GM12872 (cell line): ENCODE data around the gene AFF3.

Experiments used
- TF ChIP-seq, protein P1 (sequence below): IDR thresholded peaks from 3 replicates; pipeline ENCODE4 v1.5.1; 2011; ENCODE audit warnings: low read depth, mild to moderate bottlenecking, low read length, moderate library complexity; ENCODE audit not compliant: insufficient read depth

AFF3 gene

DNA sequence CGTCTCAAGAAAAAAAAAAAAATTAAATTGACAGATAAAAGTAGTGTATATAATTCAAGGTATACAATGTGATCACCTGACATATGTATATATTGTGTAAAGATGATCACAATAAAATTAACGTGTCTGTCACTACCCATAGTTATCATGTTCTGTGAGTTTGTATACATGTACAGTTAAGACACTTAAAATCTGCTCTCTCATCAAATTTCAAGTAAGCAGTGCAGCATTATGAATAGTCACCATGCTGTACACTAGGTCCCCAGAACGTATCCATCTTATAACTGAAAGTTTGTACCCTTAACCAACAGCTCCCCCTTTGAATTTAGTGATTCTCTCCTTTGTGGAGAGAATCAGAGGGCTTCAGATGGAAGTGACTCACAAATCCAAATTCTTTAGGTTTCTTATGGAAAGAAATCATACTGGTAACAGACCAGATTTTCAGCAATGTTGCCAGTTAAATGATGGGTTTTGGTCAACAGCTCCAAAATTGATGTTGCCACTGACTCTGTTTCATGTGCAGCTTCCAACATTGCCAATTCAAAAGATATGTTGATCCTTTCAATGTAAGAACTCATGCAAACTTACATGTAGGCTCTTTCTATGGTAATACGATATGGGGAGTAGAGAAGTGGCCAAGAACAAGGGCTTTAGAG, 281.5 kb downstream of the AFF3 start:
- TF ChIP-seq, protein P1, sequence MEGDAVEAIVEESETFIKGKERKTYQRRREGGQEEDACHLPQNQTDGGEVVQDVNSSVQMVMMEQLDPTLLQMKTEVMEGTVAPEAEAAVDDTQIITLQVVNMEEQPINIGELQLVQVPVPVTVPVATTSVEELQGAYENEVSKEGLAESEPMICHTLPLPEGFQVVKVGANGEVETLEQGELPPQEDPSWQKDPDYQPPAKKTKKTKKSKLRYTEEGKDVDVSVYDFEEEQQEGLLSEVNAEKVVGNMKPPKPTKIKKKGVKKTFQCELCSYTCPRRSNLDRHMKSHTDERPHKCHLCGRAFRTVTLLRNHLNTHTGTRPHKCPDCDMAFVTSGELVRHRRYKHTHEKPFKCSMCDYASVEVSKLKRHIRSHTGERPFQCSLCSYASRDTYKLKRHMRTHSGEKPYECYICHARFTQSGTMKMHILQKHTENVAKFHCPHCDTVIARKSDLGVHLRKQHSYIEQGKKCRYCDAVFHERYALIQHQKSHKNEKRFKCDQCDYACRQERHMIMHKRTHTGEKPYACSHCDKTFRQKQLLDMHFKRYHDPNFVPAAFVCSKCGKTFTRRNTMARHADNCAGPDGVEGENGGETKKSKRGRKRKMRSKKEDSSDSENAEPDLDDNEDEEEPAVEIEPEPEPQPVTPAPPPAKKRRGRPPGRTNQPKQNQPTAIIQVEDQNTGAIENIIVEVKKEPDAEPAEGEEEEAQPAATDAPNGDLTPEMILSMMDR = no peak

DNA sequence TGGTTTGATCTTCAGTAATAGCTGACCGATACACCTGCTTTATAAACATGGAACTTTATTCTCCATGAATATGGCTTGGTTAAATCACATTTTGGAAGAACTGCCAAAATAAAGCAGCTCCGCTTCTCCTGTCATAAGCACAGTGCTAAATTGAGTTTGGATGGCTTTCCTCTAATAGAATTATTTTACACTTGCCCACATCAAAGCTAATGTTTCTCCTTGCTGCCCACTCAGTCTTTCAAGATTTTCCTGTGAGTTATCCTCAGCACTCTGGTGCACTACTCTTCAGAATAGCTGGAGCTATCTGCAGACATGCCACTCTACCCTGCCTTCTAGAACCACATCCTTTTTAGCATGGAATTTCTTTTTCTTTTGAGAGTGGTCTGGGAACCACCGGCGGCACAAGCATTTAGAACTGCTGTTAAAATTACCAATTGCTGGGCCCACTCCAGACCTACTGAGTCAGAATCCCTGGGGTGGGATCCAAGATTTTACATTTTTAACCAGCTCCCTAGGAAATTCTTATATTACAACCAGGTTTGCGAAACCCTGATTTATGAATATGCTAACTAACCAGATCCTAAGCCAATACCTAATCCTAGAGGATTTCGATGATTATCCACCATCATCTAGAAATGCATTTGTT, 283.3 kb downstream of the AFF3 start:
- TF ChIP-seq, protein P1 = no peak

DNA sequence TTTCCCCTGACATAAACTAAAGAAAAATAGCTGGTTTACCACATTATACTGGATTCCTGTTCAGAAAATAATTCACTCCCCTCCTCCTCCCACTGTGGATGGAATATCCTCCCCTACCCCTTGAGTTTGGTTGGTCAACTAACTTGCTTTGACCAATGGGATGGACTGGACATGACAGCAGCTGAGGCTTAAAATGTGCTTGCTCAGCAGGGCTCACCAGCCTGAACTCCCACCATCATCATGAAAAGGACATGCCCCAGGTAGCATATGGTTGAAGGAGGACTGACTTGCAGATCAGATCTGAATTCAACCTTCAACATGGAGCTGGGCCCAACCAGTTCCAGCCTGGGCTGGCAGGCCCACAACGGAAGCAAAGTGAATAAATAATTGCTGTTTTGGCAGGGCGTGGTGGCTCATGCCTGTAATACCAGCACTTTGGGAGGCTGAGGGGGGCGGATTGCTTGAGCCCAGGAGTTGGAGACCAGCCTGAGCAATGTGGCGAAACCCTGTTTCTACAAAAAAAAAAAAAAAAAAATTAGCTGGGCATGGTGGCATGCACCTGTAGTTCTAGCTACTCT, 284.4 kb downstream of the AFF3 start:
- TF ChIP-seq, protein P1 = no peak

DNA sequence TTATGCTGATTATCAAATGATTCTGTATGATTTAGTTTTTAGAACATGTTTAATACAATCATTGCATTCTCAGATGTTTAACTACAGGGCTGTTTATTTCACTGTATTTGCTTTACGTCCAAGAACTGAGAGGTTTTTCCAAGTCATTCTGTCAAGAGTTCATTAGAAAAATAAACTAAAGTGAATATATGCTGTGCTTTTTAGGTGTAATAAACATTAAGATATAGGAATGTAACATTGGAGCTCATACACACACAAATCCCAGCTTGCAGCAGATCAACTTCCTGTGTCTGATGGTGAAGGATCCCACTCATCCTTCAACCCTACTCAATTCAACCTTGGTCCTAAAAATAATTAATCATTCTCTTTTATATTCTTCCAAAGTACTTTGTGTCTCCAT, 285.0 kb downstream of the AFF3 start:
- TF ChIP-seq, protein P1 = no peak

DNA sequence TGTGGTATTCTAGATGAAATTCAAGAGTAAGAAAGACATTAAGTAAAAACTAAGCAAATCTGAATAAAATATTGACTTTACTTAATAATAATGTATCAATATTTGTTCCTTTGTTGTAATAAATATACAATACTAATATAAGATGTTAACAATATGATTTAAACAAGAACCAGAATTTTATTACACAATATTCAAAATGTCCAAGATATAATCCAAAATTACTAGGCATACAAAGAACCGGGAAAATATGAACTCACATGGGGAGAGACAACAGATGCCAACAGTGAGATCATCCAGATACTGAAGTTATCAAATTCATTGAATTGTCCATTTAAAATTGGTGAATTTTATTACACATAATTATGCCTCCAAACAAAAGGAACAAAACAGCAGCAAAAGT, 286.3 kb downstream of the AFF3 start:
- TF ChIP-seq, protein P1 = no peak

DNA sequence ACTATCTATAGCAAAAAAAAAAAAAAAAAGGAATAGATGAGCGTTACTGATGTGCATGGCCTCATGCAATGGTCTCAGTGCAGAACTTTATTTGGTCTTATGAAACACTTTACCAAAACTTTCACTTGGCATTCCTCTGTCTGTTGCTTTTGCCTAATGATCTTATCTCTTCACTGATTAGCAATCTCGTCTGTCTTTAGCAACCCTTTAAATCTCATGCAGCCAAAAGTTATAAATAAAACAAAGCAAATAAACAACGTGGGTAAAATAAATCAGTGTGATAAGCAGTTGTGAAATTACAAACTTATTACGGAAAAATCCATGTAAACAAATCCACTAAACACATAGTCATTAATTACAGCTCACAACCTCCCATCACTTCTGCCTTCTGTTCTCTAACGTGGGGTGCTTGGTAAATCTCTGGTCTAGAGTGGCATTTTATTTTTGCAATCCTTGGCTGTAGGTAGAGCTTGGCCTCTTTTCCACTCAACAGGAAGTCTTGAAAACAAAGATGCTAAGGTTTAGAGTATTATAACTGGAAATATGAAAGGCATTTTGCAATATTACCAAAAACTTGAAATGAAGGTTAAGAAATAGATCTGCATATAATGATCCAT, 288.0 kb downstream of the AFF3 start:
- TF ChIP-seq, protein P1 = no peak

DNA sequence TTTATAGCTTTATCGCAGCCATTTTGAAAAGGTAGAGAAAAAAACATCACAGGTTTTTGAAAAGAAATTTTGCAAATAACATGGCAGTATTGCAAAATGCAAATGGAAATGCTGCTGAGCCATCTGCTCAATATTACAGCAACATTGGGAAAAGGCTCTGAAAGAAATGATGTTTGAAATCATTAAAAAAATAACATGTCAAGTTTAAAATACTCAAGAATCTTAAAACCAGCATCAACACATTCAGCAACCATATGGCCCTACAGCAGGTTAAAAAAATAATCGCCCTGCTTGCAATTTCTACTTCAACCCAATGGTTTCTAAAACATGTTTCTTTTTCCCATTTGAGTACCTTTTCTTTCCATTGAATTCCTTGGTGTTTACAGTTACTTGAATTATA, 289.4 kb downstream of the AFF3 start:
- TF ChIP-seq, protein P1 = no peak
